Activated gamma-delta T cell treated with Interleukin-2 at 50 U/mL for 16 hours (primary cell): ENCODE data around the gene C2.
"Not testable (repeated sequence)": the region's sequence is repeated elsewhere in the genome, so short reads cannot be mapped to it uniquely, and the experiment has no call there.

Experiments
- DNase-seq: peaks from one replicate; pipeline ENCODE4 v3.0.0-alpha.2; 2020

C2 gene

DNA sequence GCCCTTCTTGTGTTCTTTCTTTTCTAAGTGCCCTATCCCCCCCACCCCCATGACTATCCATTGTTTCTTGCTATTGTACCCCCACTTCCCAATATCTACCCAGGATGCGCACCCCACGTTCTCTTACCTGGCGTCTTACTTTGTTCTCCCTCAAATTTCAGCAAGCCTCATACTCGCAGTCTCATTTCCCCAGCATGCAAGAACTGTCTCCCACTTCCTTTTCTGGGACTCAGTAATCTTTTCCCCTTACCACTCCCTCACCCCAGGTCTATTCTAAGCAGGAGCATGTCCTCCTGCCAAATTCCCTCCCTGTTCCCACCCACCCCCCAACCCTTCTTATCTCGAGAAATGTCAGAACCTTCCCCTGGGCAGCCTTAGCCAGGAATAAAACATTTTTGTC lies 28.3 kb upstream of the C2 start:
- DNase-seq, result no peak

DNA sequence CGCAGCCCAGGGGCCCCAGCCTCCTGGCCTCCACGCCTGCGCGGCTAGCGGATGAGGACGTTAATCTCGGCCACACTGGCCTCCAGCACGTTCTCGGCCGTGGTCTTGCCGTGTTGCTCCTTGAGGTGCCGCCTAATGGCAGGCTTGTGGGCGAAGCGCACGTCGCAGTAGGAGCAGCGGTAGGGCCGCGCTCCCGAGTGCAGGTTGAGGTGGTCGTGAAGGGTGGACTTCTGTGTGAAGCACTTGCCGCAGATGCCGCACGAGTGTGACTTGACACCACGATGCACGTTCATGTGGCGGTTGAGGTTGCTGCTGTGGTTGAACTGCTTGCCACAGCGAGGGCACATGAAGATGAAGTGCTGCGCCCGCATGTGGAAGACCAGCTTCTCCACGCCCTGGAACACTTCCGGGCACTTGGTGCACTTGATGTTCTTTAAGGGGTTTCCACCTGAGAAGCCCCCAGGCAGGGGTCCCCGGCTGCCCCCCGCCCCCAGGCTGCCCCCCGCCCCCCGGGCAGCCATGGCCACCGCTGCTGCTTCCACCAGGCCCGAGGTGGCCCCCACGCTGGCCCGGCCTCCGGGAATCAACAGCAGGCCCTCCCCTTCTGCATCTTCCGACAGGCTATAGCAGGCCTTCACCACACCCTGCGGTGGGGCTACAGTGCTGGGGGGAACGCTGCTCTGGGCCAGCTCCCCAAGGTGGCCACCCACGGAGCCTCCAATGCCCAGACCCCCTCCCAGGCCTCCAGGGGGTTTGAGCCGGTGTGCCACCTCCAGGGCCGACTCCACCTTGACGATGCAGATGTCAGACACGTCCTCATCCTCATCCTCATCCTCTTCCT lies 27.4 kb upstream of the C2 start:
- DNase-seq, result no peak

DNA sequence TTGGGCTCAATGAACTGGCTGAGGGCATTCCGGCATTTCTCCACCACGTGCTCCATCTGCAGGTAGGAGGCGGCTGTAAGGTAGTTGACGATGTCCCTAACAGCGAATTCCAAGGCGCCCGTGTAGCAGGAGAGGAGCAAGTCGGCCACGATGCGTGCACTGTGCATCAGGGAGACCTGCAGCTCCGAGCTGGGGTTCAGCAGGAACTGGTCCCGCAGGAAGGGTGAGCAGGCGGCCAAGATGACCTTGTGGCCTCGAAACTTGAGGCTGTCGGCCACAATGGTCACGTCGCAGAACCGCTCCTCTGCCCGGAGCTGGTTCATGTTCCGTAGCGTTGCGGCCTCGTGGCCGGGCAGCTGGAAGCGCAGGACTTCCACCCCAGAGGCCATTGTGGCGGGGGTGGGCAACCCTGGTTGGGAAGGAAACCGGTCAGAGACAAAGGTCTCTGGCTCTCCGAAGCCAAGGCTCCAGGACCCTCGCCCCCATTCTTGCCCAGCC lies 26.6 kb upstream of the C2 start:
- DNase-seq, result no peak

DNA sequence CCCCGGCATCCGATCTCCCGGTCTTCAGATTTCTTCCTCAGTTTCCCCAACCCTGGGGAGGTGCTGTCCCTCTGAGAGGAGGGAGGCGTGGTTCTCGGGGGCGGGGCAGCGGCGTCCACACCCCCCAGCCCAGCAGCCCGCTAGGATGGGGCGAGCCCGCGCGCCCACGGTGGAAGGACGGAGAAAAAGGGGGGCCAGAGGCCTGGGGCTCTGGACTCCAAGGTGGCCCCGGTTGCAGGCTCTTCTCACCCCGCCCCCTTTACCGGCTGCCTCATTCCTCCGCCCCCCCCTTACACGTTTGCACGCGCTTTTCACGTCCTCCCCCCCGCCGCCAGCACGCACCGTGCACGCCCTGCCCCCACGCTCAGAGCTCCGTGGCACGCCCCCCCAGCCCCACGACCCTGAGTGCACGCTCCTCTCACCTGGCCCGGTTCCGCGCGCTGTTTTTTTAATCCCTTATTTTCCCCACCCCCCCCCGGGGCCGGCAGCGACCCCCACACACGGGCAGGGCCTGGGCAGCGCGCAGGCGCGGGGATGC lies 26.0 kb upstream of the C2 start:
- DNase-seq, result peak; percentile 69

DNA sequence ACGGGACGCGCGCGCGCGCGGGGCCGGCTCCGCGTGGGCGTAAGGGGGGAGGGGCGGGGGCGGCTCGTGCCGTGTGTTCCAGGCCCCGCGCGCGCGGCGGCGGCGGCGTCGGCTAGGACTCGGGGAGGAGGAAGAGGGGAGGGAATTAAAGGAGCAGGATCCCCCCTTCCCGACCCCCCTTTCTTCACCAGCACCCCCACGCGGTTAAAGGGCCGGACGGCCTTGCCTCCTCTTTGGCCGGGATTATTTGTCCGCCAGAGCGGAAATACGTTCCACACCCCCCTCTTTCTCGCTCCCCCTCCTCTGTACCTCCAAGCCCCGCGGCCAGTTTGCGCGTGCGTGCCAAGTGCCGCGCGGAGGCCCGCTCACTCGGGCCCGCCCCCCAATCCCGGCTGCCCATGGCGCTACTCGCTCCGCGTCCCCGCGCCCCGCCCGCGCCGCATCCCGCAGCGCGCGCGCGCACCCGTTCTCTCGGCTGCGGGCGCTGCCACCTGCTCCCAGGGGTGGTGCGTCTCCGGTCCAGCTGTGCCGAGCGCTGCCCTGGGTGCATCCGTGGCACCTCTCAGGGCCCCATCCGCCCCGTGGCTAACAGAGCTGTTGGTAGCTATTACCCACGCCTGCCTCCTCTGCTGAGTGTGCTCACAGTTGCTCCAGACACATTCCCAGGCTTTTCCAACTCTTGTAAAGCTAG lies 25.4 kb upstream of the C2 start, which contains the start of gene ZBTB12:
TSS of gene ZBTB12 (minus strand) at position 134 of the 691 bp plus-strand sequence. CDS start 781 bp downstream, outside the sequence.
- DNase-seq, result peak; percentile 82

DNA sequence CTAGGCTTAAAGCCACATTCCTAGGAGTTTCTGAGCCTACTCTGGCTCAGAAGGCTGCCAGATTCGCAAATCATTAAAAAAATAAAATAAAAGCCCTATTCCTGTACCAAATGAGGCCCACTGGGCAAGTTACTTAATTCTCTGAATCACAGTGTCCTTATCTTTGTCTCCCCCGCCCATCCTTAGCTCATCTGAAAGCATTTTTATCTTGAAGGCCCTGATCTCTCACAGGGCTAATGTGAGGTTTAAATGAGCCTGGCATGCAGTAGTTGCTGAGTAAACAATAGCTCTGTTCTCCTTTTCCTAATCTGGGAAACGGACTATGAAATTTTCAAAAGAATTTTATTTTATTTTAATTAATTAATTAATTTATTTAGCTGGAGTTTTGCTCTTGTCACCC lies 23.6 kb upstream of the C2 start:
- no peak for DNase-seq

DNA sequence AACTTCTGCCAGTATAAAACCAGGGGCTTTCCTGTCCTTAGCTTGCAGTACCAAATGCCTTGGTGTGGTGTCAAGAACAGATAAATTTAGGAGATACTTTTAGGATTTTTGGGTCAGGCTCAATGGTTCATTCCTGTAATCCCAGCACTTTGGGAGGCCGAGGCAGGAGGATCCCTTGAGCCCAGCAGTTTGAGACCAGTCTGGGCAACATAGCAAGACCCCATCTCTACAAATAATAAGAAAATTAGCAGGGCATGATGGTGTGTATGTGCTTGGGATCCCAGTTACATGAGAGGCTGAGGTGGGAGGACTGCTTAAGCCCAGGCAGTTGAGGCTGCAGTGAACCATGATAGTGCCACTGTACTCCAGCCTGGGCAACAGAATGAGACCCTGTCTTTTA lies 22.5 kb upstream of the C2 start:
- DNase-seq, result no peak

DNA sequence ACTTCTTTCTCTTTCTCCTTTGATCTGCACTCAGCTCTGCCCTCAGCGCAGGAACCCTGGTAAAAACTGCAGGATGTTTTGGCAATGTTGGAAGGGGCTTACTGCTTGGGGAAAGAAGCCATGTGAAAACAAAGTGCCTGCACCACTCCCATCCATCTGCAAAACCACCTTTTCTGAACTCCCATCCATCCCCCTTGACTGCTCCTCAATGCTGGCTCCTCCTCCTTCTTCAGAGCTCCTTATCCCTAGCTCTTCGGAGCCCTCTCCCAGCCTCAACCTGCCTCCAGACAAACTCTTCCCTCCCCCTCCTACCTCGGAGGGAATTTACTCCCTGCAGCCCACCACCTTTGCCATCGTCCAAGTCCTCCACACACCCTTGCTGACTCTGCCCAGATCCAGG lies 21.4 kb upstream of the C2 start:
- DNase-seq, result no peak

DNA sequence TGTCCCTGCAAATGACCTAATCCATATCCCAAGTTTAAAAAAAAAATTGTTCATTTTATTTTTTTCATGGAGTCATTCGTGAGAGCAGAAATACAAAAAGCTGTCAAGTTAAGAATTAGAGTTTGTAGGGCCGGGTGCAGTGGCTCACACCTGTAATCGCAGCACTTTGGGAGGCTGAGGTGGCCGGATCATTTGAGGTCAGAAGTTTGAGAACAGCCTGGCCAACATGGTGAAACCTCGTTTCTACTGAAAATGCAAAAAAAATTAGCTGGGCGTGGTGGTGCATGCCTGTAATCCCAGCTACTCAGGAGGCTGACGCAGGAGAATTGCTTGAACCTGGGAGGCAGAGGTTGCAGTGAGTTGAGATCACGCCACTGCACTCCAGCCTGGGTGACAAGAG lies 20.8 kb upstream of the C2 start:
- DNase-seq, result not testable (repeated sequence)

DNA sequence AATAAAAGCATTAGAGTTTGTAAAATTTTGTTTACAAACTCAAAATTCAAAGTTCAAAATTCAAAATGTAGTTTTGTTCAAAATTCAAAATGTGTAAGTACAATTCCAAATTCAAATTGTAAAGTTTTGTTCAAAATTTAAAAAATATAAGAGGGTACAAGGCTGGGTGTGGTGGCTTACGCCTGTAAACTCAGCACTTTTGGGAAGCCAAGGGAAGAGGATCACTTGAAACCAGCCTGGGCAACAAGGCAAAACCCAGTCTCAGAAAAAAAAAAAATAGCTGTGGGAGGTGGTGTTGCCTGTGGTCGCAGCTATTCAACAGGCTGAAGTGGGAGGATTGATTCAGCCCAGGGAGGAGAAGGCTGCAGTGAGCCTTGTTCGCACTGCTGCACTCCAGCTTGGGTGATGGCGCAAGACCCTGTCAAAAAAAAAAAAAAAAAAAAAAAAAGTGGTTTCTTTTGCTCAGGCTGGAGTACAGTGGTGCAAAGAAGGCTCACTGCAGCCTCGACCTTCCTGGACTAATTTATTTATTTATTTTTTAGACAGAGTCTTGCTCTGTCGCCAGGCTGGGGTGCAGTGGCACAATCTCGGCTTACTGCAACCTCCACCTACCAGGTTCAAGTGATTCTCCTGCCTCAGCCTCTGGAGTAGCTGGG lies 20.2 kb upstream of the C2 start:
- no peak for DNase-seq

DNA sequence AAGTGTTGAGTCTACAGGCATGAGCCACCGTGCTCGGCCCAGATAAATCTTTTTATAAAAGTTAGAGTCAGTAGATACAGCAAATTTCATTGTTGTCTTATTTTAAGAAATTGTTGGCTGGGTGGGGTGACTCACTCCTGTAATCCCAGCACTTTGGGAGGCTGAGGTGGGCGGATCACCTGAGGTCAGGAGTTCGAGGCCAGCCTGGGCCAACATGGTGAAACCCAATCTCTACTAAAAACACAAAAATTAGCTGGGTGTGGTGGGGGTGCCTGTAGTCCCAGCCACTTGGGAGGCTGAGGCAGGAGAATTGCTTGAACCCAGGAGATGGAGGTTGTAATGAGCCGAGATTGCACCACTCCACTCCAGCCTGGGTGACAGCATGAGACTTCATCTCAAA lies 19.3 kb upstream of the C2 start:
- not testable (repeated sequence) for DNase-seq

DNA sequence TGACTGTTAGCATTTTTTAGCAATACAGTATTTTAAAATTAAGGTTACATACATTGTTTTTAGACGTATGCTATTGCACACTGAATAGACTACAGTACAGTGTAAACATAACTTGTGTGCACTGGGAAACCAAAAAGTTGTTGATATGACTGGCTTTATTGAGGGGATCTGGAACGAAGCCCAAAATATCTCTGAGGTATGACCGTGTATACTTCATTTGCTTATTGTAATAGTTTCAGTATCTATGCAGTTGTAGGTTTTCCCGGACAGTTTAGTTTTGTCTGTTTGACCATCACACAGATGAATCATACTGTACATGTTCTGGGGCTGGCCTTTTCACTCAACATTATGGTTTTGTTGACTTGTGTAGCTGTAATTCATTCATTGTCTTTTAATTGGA lies 18.7 kb upstream of the C2 start:
- no peak for DNase-seq

DNA sequence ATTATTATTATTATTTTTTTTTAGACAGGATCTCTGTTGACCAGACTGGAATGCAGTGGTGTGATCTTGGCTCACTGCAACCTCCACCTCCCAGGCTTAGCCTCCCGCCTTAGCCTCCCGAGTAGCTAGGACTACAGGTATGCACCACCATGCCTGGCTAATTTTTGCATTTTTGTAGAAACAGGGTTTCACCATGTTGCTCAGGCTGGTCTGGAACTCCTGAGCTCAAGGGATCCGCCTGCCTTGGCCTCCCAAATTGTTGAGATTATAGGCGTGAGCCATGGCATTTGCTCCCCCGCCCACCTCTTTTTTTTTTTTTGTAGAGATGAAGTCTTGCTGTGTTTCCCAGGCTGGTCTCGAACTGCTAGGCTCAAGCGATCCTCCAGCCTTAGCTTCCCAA lies 18.2 kb upstream of the C2 start:
- not testable (repeated sequence) for DNase-seq

DNA sequence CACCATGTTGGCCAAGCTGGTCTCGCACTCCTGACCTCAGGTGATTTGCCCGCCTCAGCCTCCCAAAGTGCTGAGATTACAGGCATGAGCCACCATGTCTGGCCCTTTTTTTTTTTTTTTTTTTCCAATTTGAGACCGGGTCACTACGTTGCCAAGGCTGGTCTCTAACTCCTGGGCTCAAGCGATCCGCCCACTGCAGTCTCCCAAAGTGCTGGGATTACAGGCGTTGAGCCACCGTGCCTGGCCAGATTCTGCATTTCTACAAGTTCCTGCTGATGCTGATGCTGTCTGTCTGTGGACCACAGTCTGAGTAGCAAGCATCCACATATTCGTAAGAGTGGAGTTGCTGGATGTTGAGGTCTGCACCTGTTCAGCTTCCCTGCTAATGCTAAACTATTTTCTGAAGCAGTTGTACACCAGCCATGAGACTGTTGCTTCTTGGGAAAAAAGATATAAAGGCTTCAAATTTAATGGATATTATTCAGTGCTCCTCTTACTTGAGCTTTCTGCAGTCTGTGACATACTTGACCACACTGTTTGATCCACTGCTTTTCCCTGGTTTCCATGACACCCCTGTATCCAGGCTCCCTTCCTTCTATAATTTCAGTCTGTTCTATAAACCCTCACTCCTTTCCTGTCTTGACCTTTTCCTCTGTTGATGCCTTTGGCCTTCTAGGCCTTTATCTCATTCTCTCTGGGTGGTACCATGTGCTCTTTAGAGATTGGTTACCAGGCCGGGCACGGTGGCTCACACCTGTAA lies 15.5 kb upstream of the C2 start:
- no peak for DNase-seq

DNA sequence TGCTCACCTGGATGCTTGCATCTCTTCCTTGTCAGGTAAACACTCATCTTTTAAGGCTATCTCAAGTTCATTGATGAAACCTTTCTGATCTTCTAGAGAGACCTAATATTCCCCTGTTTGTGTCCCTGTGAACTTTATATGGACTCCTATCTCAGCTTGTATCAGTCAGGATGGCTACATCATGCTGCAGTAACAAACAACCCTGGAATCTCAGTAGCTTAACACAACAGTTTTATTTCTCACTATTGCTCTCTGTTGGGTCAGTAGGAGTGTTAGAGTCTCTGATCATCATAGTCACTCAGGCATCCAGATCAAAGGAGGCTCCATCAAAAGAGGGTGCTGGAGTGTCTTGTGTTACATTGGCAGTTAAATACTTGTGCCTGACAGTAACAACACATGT lies 12.2 kb upstream of the C2 start:
- DNase-seq, result no peak

DNA sequence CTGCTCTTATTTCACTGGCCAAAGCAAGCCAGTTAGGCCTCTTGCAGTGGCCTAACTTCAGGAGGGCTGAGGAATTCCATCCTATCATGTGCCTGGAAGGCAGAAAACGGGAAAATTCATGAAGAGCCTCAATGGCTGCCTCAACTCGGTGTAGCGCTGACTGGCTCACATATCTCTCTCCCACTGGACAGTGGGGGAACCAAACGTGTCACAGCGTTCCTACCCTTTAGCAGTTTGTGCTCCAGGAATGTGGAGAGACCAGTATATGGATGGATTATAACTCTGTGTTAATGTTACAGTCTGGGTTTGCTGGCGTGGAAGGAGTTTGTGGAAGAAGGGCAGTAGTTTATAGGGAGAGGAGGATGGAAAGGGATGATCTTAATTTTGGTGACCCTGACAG lies 11.8 kb upstream of the C2 start:
- no peak for DNase-seq

DNA sequence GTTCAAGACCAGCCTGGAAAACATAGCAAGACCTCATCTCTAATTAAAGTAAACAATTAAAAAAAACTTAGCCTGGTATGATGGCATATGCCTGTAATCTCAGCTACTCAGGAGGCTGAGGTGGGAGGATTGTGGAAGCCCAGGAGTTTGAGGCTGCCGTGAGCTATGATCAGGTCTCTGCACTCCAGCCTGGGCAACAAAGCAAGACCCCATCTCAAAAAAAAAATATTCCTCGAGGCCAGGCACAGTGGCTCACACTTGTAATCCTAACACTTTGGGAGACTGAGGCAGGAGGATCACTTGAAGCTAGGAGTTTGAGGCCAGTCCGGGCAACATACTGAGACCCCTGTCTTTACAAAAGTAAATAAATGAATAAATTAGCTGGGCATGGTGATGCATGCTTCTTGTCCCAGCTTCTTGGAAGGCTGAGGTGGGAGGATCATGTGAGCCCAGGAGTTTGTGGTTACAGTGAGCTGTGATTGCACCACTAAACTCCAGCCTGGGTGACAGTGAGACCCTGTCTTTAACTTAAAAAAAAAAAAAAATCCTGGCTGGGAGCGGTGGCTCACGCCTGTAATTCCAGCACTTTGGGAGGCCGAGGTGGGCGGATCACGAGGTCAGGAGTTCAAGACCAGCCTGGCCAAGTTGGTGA lies 9.3 kb upstream of the C2 start:
- DNase-seq, result no peak

DNA sequence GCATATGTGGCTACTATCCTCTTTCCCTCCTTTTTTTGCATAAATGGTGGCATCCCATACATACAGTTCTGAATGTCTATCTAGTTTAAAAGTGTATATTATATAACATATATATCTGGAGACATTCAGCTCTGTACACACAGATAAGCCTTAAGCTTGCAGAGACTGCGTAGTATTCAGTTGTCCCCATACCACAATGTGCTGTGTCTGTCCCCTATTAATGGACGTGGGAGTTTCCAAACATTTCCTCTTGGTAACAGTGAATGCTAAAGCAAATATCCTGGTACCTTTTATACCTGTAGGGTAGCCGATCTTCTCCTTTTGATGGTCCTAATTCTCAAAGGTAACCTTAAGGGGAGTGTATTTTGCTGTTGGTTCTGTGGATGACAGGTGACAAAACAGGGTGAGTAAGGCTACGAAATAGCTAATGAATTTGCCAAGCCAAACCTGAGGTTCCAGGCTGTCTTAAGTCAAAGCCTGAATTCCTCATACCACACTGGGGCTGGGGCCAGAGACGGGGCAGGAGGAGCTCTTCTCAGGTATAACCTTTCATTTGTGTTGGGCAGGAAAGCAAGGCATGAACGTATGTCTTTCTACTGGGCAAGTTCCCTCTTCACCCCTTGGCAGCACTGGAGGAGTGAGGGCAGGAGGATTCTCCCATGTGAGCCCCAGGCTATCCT lies 7.8 kb upstream of the C2 start:
- DNase-seq, result no peak

DNA sequence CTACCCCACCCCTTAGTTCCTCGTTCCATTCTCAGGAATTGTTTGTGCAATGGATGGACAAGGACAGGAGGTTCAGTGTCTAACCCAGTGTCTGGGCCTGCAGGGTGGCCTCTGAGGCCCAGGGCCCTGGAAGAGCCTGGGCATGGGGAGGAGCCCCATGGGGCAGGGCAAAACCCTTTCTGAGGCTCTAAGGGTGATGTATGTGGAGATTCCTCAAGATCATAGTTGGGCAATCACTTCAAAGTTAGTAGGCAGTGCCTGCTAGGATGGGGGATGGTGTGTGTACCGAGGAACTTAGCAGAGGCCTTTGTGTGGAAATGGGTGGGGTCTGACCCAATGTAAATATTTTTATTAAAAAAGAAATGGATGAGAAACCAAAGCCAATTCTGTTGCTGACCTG lies 6.7 kb upstream of the C2 start:
- no peak for DNase-seq

DNA sequence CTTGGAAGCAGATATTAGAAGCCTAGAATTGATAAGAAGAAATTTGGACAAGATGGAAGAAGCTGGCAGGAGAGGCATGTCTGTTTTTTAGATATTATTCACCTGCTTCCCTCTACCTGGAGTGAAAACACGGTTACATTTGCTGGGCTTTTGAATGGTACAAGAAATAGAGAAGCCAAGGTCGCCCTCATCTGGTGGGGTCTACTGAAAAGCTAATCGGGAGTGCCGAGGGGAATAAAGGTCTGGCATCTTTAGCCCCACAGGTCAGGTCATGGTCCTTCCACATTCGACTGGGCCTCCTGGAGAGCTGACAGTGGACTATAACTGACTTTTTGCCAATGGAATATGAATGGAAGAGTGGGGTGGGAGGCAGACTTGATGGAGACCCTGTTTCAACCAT lies 4.6 kb upstream of the C2 start:
- no peak for DNase-seq

DNA sequence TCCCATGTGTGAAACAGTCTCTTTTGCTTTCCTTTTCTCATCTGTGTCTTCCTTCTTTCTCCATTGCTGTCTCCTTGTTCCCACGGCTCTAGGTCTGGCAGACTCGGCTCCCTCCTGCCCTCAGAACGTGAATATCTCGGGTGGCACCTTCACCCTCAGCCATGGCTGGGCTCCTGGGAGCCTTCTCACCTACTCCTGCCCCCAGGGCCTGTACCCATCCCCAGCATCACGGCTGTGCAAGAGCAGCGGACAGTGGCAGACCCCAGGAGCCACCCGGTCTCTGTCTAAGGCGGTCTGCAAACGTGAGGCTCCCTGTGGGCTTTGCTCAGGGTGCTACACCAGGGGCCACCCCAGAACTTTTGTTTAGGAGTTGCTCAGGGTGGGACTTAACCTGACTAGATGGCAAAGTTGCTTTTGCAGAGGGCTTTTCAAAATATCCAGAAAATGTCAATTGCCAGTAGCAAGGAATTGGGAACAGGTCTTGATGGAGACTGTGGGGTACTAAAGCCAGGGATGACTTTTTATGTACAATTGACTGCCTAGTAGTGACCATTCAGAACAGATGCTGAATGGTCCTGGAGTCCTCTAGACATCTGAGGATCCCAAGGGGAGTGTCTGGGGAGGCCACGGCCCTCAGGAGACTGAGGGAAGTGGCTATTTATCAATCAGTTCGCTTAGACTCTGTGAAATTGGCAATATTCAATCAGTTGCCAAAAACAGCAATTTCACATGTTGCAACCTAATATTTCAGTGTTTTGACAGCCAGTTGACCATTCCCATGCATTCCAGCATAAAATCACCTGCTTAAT lies 550 bp downstream of the C2 start:
- no peak for DNase-seq
